RPMI8226 (cell line): ENCODE measurements around the gene TTC34.
"Not testable (repeated sequence)": the region's sequence is repeated elsewhere in the genome, so short reads cannot be mapped to it uniquely, and the experiment has no call there.

ENCODE experiments used
- DNase-seq: peaks from one replicate; pipeline ENCODE4 v3.0.0-alpha.2; 2015

TTC34 gene

GRCh38 chr1:2755426-2755825, 46.1 kb downstream of the TTC34 start:
- DNase-seq, result not testable (repeated sequence)

- DNase-seq, result not testable (repeated sequence)
These were observed 46.9 kb downstream of the TTC34 start for GRCh38 chr1:2754597-2754996.

GRCh38 chr1:2752503-2752902, 49.0 kb downstream of the TTC34 start:
- DNase-seq, result not testable (repeated sequence)

GRCh38 chr1:2751866-2752265, 49.6 kb downstream of the TTC34 start:
- not testable (repeated sequence) for DNase-seq

GRCh38 chr1:2750766-2751730, 50.4 kb downstream of the TTC34 start:
- not testable (repeated sequence) for DNase-seq

GRCh38 chr1:2750041-2750680, 51.3 kb downstream of the TTC34 start:
- DNase-seq, result not testable (repeated sequence)

- not testable (repeated sequence) for DNase-seq
These were observed 52.9 kb downstream of the TTC34 start for GRCh38 chr1:2748626-2749025.

- DNase-seq, result not testable (repeated sequence)
These were observed 106.7 kb downstream of the TTC34 start for GRCh38 chr1:2694796-2695195.

GRCh38 chr1:2690180-2690579, 111.3 kb downstream of the TTC34 start:
- DNase-seq, result not testable (repeated sequence)

GRCh38 chr1:2688336-2688665, 113.2 kb downstream of the TTC34 start:
- not testable (repeated sequence) for DNase-seq

- not testable (repeated sequence) for DNase-seq
These were observed 113.7 kb downstream of the TTC34 start for GRCh38 chr1:2687638-2688335.

GRCh38 chr1:2687174-2687591, 114.3 kb downstream of the TTC34 start:
- DNase-seq, result not testable (repeated sequence)

GRCh38 chr1:2686091-2686863, 115.2 kb downstream of the TTC34 start:
- not testable (repeated sequence) for DNase-seq

- not testable (repeated sequence) for DNase-seq
These were observed 115.8 kb downstream of the TTC34 start for GRCh38 chr1:2685671-2686070.

GRCh38 chr1:2684878-2685277, 116.6 kb downstream of the TTC34 start:
- not testable (repeated sequence) for DNase-seq

- DNase-seq, result not testable (repeated sequence)
These were observed 117.5 kb downstream of the TTC34 start for GRCh38 chr1:2684000-2684399.

- not testable (repeated sequence) for DNase-seq
These were observed 118.2 kb downstream of the TTC34 start for GRCh38 chr1:2683321-2683741.

GRCh38 chr1:2682879-2683278, 118.6 kb downstream of the TTC34 start:
- DNase-seq, result not testable (repeated sequence)

GRCh38 chr1:2676726-2677125, 124.8 kb downstream of the TTC34 start:
- DNase-seq, result not testable (repeated sequence)

- DNase-seq, result not testable (repeated sequence)
These were observed 129.8 kb downstream of the TTC34 start for GRCh38 chr1:2671656-2672055.

GRCh38 chr1:2659806-2660205, 141.7 kb downstream of the TTC34 start:
- not testable (repeated sequence) for DNase-seq

GRCh38 chr1:2657909-2658308, 143.6 kb downstream of the TTC34 start:
- DNase-seq, result not testable (repeated sequence)
